CD4-positive, alpha-beta memory T cell (primary cell): ENCODE results near the gene OR2J2. TPM values are rescaled to one million over a fixed set of nuclear protein-coding genes. Genes with fewer than 3 reads are reported as not detected.
"Not testable (repeated sequence)": the region's sequence is repeated elsewhere in the genome, so short reads cannot be mapped to it uniquely, and the experiment has no call there.

Experiments used
- CTCF ChIA-PET: fragments of 350-600 bp; sonication (Branson Sonifier 250); formaldehyde crosslinking; loops from one replicate; lab custom pipeline; 2021; ENCODE audit warnings: inconsistent platforms; ENCODE audit not compliant: partially characterized antibody; lab: Charles Lee
- POLR2A ChIA-PET: fragments of 350-600 bp; sonication (Branson Sonifier 250); formaldehyde crosslinking; loops from one replicate; lab custom pipeline; 2021; ENCODE audit not compliant: partially characterized antibody; lab: Charles Lee
- DNase-seq, 5 donors: peaks; one replicate each; pipeline versions ENCODE4 v3.0.0 to v3.0.0-alpha.2; 2020 to 2022; ENCODE audit warnings: mixed read lengths in 1 of 5
- H3K27ac ChIP-seq: one replicate; pipeline ENCODE4 v1.7.0; 2013; ENCODE audit warnings: low read depth, low read length
- H3K27me3 ChIP-seq: 2 replicates; pipeline ENCODE4 v1.7.0; 2013; ENCODE audit warnings: mild to moderate bottlenecking, low read length, moderate library complexity; ENCODE audit not compliant: insufficient read depth
- H3K36me3 ChIP-seq: 2 replicates; pipeline ENCODE4 v1.7.0; 2013; ENCODE audit warnings: mild to moderate bottlenecking, low read length, moderate library complexity; ENCODE audit not compliant: insufficient read depth
- H3K4me1 ChIP-seq: 2 replicates; pipeline ENCODE4 v1.7.0; 2013; ENCODE audit warnings: mild to moderate bottlenecking, low read length, moderate library complexity; ENCODE audit not compliant: insufficient read depth
- H3K4me3 ChIP-seq, 2 donors: one replicate each; pipeline ENCODE4 v1.7.0; 2013; ENCODE audit warnings: low read length in 2 of 2, mild to moderate bottlenecking in 1 of 2
- H3K9me3 ChIP-seq, 2 donors: one replicate each; pipeline ENCODE4 v1.7.0; 2013; ENCODE audit warnings: low read length in 2 of 2, control low read depth in 1 of 2; ENCODE audit not compliant: control insufficient read depth in 1 of 2
- H3K27ac Mint-ChIP-seq, 7 donors: one replicate each; pipeline ENCODE4 v1.8.0; 2020 to 2021; ENCODE audit warnings: mixed read lengths in 7 of 7, mild to moderate bottlenecking in 6 of 7, inconsistent platforms in 3 of 7, moderate library complexity in 3 of 7
- H3K27me3 Mint-ChIP-seq, 2 donors: one replicate each; pipeline ENCODE4 v1.8.0; 2020 to 2021; ENCODE audit warnings: mixed read lengths in 2 of 2
- H3K36me3 Mint-ChIP-seq, 2 donors: one replicate each; pipeline ENCODE4 v1.8.0; 2020 to 2021; ENCODE audit warnings: mixed read lengths in 2 of 2, inconsistent platforms in 1 of 2, mild to moderate bottlenecking in 1 of 2
- H3K4me1 Mint-ChIP-seq, 4 donors: one replicate each; pipeline ENCODE4 v1.8.0; 2020 to 2021; ENCODE audit warnings: mixed read lengths in 4 of 4, mild to moderate bottlenecking in 1 of 4
- H3K4me3 Mint-ChIP-seq, 8 donors: one replicate each; pipeline ENCODE4 v1.8.0; 2020 to 2021; ENCODE audit warnings: mixed read lengths in 8 of 8, mild to moderate bottlenecking in 7 of 8, moderate library complexity in 6 of 8, inconsistent platforms in 3 of 8
- H3K9me3 Mint-ChIP-seq, 8 donors: one replicate each; pipeline ENCODE4 v1.8.0; 2020 to 2021; ENCODE audit warnings: mixed read lengths in 8 of 8, mild to moderate bottlenecking in 5 of 8, inconsistent platforms in 3 of 8, moderate library complexity in 1 of 8
- intact Hi-C: fragments of 100-400 bp; cut with micrococcal nuclease; formaldehyde crosslinking; loops from one replicate; pipeline ENCODE4 v1.15.1; 2023
- polyA plus RNA-seq, 2 donors: library from polyadenylated mRNA; unstranded; fragments of 300-500 nt; fragmentation: Illumina TruSeq; gene quantifications; one replicate each; pipeline ENCODE4 v1.2.3, GENCODE V29; 2021
- total RNA-seq, 2 experiments: library from RNA; stranded (reverse); gene quantifications; one replicate each; pipeline ENCODE4 v1.2.3, GENCODE V29; 2021

The OR2J2 gene
- total and polyA plus RNA-seq, 4 experiments from 2014 or later: not detected

- ChIA-PET CTCF (no interaction called here), POLR2A (no interaction called here)
- no peaks in the 10 kb centered on the region for H3K4me1 ChIP-seq
- intact Hi-C loops: no loop called here
- no peak overlapping the region for H3K4me3 ChIP-seq
- Mint-ChIP-seq H3K27me3 (peaks cover 24 to 39% of the 10 kb centered on the region in 2 donors), H3K27ac (no peak overlapping the region), H3K9me3 (peaks cover 0 to 21% (median 14%) of the 10 kb centered on the region in 8 donors), H3K36me3 (no peaks in the 10 kb centered on the region), H3K4me1 (no peaks in the 10 kb centered on the region), H3K4me3 (no peak overlapping the region)
- H3K27me3 ChIP-seq: no peaks in the 10 kb centered on the region
- H3K36me3 ChIP-seq: no peaks in the 10 kb centered on the region
- no peak for DNase-seq
- no peaks in the 10 kb centered on the region for H3K9me3 ChIP-seq
- no peak overlapping the region for H3K27ac ChIP-seq
Observed at GRCh38 chr6:29183594-29183993, 12.9 kb downstream of the OR2J2 start.

- Mint-ChIP-seq H3K9me3 (peaks cover 0 to 42% (median 31%) of the 10 kb centered on the region in 8 donors), H3K27me3 (peaks cover 32 to 33% of the 10 kb centered on the region in 2 donors)
- H3K4me1 ChIP-seq, H3K4me3 Mint-ChIP-seq, H3K36me3 Mint-ChIP-seq, H3K27me3 ChIP-seq, H3K4me1 Mint-ChIP-seq, CTCF ChIA-PET, H3K36me3 ChIP-seq, DNase-seq, POLR2A ChIA-PET, H3K4me3 ChIP-seq, intact Hi-C loops, H3K9me3 ChIP-seq, H3K27ac Mint-ChIP-seq, H3K27ac ChIP-seq: not testable (repeated sequence)
Observed at GRCh38 chr6:29188659-29189058, 18.0 kb downstream of the OR2J2 start.

- intact Hi-C loops: no loop called here
- no peak overlapping the region for H3K27ac Mint-ChIP-seq
- Histone ChIP-seq H3K27ac (no peak overlapping the region), H3K9me3 (no peaks in the 10 kb centered on the region), H3K36me3 (no peaks in the 10 kb centered on the region), H3K27me3 (no peaks in the 10 kb centered on the region), H3K4me1 (no peaks in the 10 kb centered on the region), H3K4me3 (no peak overlapping the region)
- no peak for DNase-seq
- CTCF ChIA-PET: no interaction called here
- POLR2A ChIA-PET: no interaction called here
- no peaks in the 10 kb centered on the region for H3K36me3 Mint-ChIP-seq
- H3K4me3 Mint-ChIP-seq: no peak overlapping the region
- H3K27me3 Mint-ChIP-seq: peaks cover 2 to 6% of the 10 kb centered on the region in 2 donors
- peaks cover 0 to 16% (median under 1%) of the 10 kb centered on the region in 4 donors for H3K4me1 Mint-ChIP-seq
- no peaks in the 10 kb centered on the region for H3K9me3 Mint-ChIP-seq
Observed at GRCh38 chr6:29200767-29201662, 30.3 kb downstream of the OR2J2 start.

GRCh38 chr6:29201966-29202365 is 31.3 kb downstream of the OR2J2 start:
- Histone ChIP-seq H3K27me3 (no peaks in the 10 kb centered on the region), H3K9me3 (no peaks in the 10 kb centered on the region), H3K36me3 (no peaks in the 10 kb centered on the region), H3K4me1 (no peaks in the 10 kb centered on the region), H3K27ac (no peak overlapping the region), H3K4me3 (no peak overlapping the region)
- Mint-ChIP-seq H3K4me1 (peaks cover 0 to 16% (median under 1%) of the 10 kb centered on the region in 4 donors), H3K27ac (no peak overlapping the region), H3K27me3 (peaks cover 2 to 5% of the 10 kb centered on the region in 2 donors), H3K9me3 (no peaks in the 10 kb centered on the region), H3K4me3 (no peak overlapping the region), H3K36me3 (no peaks in the 10 kb centered on the region)
- intact Hi-C loops: no loop called here
- ChIA-PET CTCF (no interaction called here), POLR2A (no interaction called here)
- no peak for DNase-seq

- no peaks in the 10 kb centered on the region for H3K9me3 ChIP-seq
- ChIA-PET POLR2A (no interaction called here), CTCF (no interaction called here)
- H3K27ac Mint-ChIP-seq: no peak overlapping the region
- no peaks in the 10 kb centered on the region for H3K4me1 Mint-ChIP-seq
- no peaks in the 10 kb centered on the region for H3K36me3 Mint-ChIP-seq
- H3K4me1 ChIP-seq: no peaks in the 10 kb centered on the region
- no peak overlapping the region for H3K4me3 ChIP-seq
- peaks cover 0 to 1% (median 0%) of the 10 kb centered on the region in 8 donors for H3K9me3 Mint-ChIP-seq
- H3K27me3 Mint-ChIP-seq: peaks cover 9 to 18% of the 10 kb centered on the region in 2 donors
- H3K27me3 ChIP-seq: no peaks in the 10 kb centered on the region
- H3K4me3 Mint-ChIP-seq: no peak overlapping the region
- no peak for DNase-seq
- intact Hi-C loops: no loop called here
- H3K27ac ChIP-seq: no peak overlapping the region
- no peaks in the 10 kb centered on the region for H3K36me3 ChIP-seq
Observed at GRCh38 chr6:29211488-29211887, 40.8 kb downstream of the OR2J2 start.

GRCh38 chr6:29216528-29216927 is 45.8 kb downstream of the OR2J2 start:
- Histone ChIP-seq H3K9me3 (no peaks in the 10 kb centered on the region), H3K4me1 (no peaks in the 10 kb centered on the region), H3K36me3 (no peaks in the 10 kb centered on the region), H3K27ac (no peak overlapping the region), H3K27me3 (no peaks in the 10 kb centered on the region), H3K4me3 (no peak overlapping the region)
- CTCF ChIA-PET: no interaction called here
- Mint-ChIP-seq H3K36me3 (no peaks in the 10 kb centered on the region), H3K27ac (no peak overlapping the region), H3K4me1 (no peaks in the 10 kb centered on the region), H3K4me3 (no peak overlapping the region), H3K9me3 (peaks cover 0 to 1% (median 0%) of the 10 kb centered on the region in 8 donors), H3K27me3 (peaks cover 6 to 25% of the 10 kb centered on the region in 2 donors)
- no peak for DNase-seq
- intact Hi-C loops: no loop called here
- POLR2A ChIA-PET: no interaction called here

- H3K9me3 ChIP-seq, H3K9me3 Mint-ChIP-seq, H3K27me3 ChIP-seq, H3K36me3 ChIP-seq, H3K36me3 Mint-ChIP-seq, H3K4me1 ChIP-seq, H3K27ac ChIP-seq, CTCF ChIA-PET, intact Hi-C loops, H3K4me1 Mint-ChIP-seq, H3K27ac Mint-ChIP-seq, DNase-seq, POLR2A ChIA-PET, H3K4me3 Mint-ChIP-seq, H3K4me3 ChIP-seq: not testable (repeated sequence)
- H3K27me3 Mint-ChIP-seq: peaks cover 7 to 30% of the 10 kb centered on the region in 2 donors
Observed at GRCh38 chr6:29217242-29217641, 46.5 kb downstream of the OR2J2 start.
